Gastroesophageal sphincter (tissue), 3 donors: Measurements from ENCODE around the gene TUBB2B.

Experiments
- CTCF ChIP-seq, 4 experiments: fragments of 200-600 bp in 2 of 4; fragments of 450-650 bp in 2 of 4; sonication (generic) in 1 of 4; IDR thresholded peaks; one replicate each; pipeline ENCODE4 v1.5.1; 2017 to 2019; ENCODE audit warnings: antibody characterized with exemption in 4 of 4, mild to moderate bottlenecking in 2 of 4, moderate library complexity in 2 of 4
- EP300 ChIP-seq: sonication (generic); formaldehyde crosslinking; IDR thresholded peaks from one replicate; pipeline ENCODE4 v1.6.1; 2017; ENCODE audit warnings: antibody characterized with exemption, mild to moderate bottlenecking
- POLR2A ChIP-seq, 2 donors: fragments of 450-650 bp; IDR thresholded peaks; one replicate each; pipeline ENCODE4 v1.6.1; 2017; ENCODE audit warnings: antibody characterized with exemption in 2 of 2, mild to moderate bottlenecking in 2 of 2, moderate library complexity in 1 of 2
- POLR2AphosphoS5 ChIP-seq: sonication (generic); formaldehyde crosslinking; IDR thresholded peaks from one replicate; pipeline ENCODE4 v1.6.1; 2017; ENCODE audit warnings: antibody characterized with exemption

GRCh38 chr6:3220366-3220765, 7.1 kb downstream of the TUBB2B start:
- TF ChIP-seq CTCF (IDR thresholded peaks at IDR 0.05) = no peak
- TF ChIP-seq EP300 = no peak
- TF ChIP-seq POLR2AphosphoS5 = no peak
- no peak for TF ChIP-seq POLR2A (IDR thresholded peaks at IDR 0.05)
